A673 (cell line): ENCODE results near the gene HSH2D.

Experiments
- CTCF ChIP-seq: fragments of 300-800, 200-600 bp; sonication (generic); conservative IDR thresholded peaks from 2 replicates; pipeline ENCODE4 v1.5.1; 2017; ENCODE audit warnings: low read depth, mild to moderate bottlenecking, antibody characterized with exemption, low read length, moderate library complexity, mixed read lengths
- EZH2 ChIP-seq: fragments of 200-600 bp; sonication (generic); IDR thresholded peaks from 2 replicates; pipeline ENCODE4 v1.6.1; 2017; ENCODE audit warnings: borderline replicate concordance, low read depth, mild to moderate bottlenecking, mixed read lengths, antibody characterized with exemption, low read length; ENCODE audit not compliant: poor library complexity, severe bottlenecking

DNA sequence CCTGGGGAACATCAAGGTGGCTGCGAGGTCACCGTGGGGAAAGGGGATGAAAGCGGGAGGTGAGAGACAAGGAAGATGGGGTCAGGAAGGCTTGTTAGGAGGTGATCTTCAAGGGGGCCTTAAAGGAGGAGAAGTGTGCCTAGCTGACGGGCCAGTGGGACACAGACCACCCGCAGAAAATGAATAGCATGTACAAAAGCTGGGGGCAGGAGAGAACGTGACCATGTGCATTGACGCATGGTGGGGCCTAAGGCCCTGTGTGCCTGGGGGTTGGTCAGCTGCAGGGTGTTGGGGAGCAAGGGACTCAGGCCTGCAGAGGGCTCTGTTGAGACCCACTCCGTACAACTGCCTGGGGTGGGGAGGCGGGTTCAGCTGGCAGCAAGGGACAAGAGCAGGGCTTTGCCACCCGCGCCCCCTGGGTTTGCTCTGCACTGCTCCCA is 25.9 kb upstream of the HSH2D start:
- no peak for TF ChIP-seq CTCF
- TF ChIP-seq EZH2: no peak
